Mesenchymal stem cell (in vitro differentiated cells and primary cell): ENCODE measurements around the gene NPHS1.
"Not testable (repeated sequence)": the region's sequence is repeated elsewhere in the genome, so short reads cannot be mapped to it uniquely, and the experiment has no call there.

ENCODE experiments used
- DNase-seq: peaks from one replicate; pipeline ENCODE4 v3.0.0-alpha.2; 2013
- H2AFZ ChIP-seq: one replicate; pipeline ENCODE4 v1.6.1; 2013; ENCODE audit warnings: low read depth, mild to moderate bottlenecking, control low read depth, inconsistent platforms, low read length, moderate library complexity
- H2AK5ac ChIP-seq: 2 replicates; pipeline ENCODE4 v1.6.1; 2013; ENCODE audit warnings: low read length, moderate library complexity, mild to moderate bottlenecking, inconsistent platforms; ENCODE audit not compliant: severe bottlenecking
- H2BK120ac ChIP-seq: one replicate; pipeline ENCODE4 v1.6.1; 2013; ENCODE audit warnings: low read depth, mild to moderate bottlenecking, inconsistent platforms, low read length, moderate library complexity
- H2BK12ac ChIP-seq, 2 experiments: one replicate each; pipeline ENCODE4 v1.6.1; 2013; ENCODE audit warnings: inconsistent platforms in 2 of 2, low read length in 2 of 2, mild to moderate bottlenecking in 2 of 2, moderate library complexity in 2 of 2, control low read depth in 1 of 2
- H2BK15ac ChIP-seq: one replicate; pipeline ENCODE4 v1.6.1; 2013; ENCODE audit warnings: mild to moderate bottlenecking, low read depth, inconsistent platforms; ENCODE audit not compliant: poor library complexity, severe bottlenecking
- H2BK5ac ChIP-seq: 2 replicates; pipeline ENCODE4 v1.6.1; 2013; ENCODE audit warnings: low read depth, mild to moderate bottlenecking, low read length, control low read depth, inconsistent platforms; ENCODE audit not compliant: poor library complexity, severe bottlenecking
- H3K14ac ChIP-seq, 2 experiments: one replicate each; pipeline ENCODE4 v1.6.1; 2013; ENCODE audit warnings: inconsistent platforms in 2 of 2, low read length in 2 of 2, control low read depth in 1 of 2, mild to moderate bottlenecking in 1 of 2, moderate library complexity in 1 of 2
- H3K18ac ChIP-seq, 2 experiments: one replicate each; pipeline ENCODE4 v1.6.1; 2013; ENCODE audit warnings: inconsistent platforms in 2 of 2, low read length in 2 of 2, control low read depth in 1 of 2, low read depth in 1 of 2, mild to moderate bottlenecking in 1 of 2
- H3K23ac ChIP-seq, 2 experiments: one replicate each; pipeline ENCODE4 v1.6.1; 2013; ENCODE audit warnings: inconsistent platforms in 2 of 2, low read length in 2 of 2, mild to moderate bottlenecking in 2 of 2, moderate library complexity in 2 of 2, control low read depth in 1 of 2
- H3K27ac ChIP-seq: 2 replicates; pipeline ENCODE4 v1.5.1; 2013; ENCODE audit warnings: mild to moderate bottlenecking, moderate library complexity, low read length, control low read depth, inconsistent platforms; ENCODE audit not compliant: poor library complexity, severe bottlenecking
- H3K27me3 ChIP-seq, 2 experiments: 2 replicates each; pipeline versions ENCODE4 v1.6.1 to v1.7.0; 2013; ENCODE audit warnings: low read length in 2 of 2, mild to moderate bottlenecking in 2 of 2, moderate library complexity in 2 of 2, control low read depth in 1 of 2, inconsistent platforms in 1 of 2; ENCODE audit not compliant: control insufficient read depth in 1 of 2, insufficient read depth in 1 of 2
- H3K36me3 ChIP-seq, 2 experiments: 2 replicates each; pipeline versions ENCODE4 v1.6.1 to v1.7.0; 2013; ENCODE audit warnings: low read length in 2 of 2, control low read depth in 1 of 2, inconsistent platforms in 1 of 2, low read depth in 1 of 2, mild to moderate bottlenecking in 1 of 2; ENCODE audit not compliant: insufficient read depth in 2 of 2, control insufficient read depth in 1 of 2
- H3K4ac ChIP-seq, 2 experiments: one replicate each; pipeline ENCODE4 v1.6.1; 2013; ENCODE audit warnings: inconsistent platforms in 2 of 2, low read length in 2 of 2, mild to moderate bottlenecking in 2 of 2, moderate library complexity in 2 of 2, control low read depth in 1 of 2, low read depth in 1 of 2
- H3K4me1 ChIP-seq: 2 replicates; pipeline ENCODE4 v1.6.1; 2013; ENCODE audit warnings: low read depth, low read length, control low read depth; ENCODE audit not compliant: control insufficient read depth, insufficient read depth
- H3K4me2 ChIP-seq: 2 replicates; pipeline ENCODE4 v1.6.1; 2013; ENCODE audit warnings: low read length, mild to moderate bottlenecking, inconsistent platforms; ENCODE audit not compliant: poor library complexity, severe bottlenecking
- H3K4me3 ChIP-seq, 2 experiments: 2 replicates each; pipeline versions ENCODE4 v1.5.1 to v1.7.0; 2013; ENCODE audit warnings: low read length in 2 of 2, mild to moderate bottlenecking in 2 of 2, control low read depth in 1 of 2, low read depth in 1 of 2; ENCODE audit not compliant: insufficient read depth in 1 of 2
- H3K79me1 ChIP-seq: replicated peaks from 2 replicates; pipeline ENCODE4 v1.6.1; 2013; ENCODE audit warnings: mild to moderate bottlenecking, control low read depth, low read length, inconsistent platforms; ENCODE audit not compliant: poor library complexity, severe bottlenecking
- H3K9ac ChIP-seq: 2 replicates; pipeline ENCODE4 v1.7.0; 2013; ENCODE audit warnings: mild to moderate bottlenecking, low read length, moderate library complexity
- H3K9me3 ChIP-seq: 2 replicates; pipeline ENCODE4 v1.7.0; 2013; ENCODE audit warnings: mild to moderate bottlenecking, low read length; ENCODE audit not compliant: control insufficient read depth
- H4K8ac ChIP-seq: one replicate; pipeline ENCODE4 v1.6.1; 2013; ENCODE audit warnings: inconsistent platforms, mild to moderate bottlenecking, low read length, moderate library complexity
- H4K91ac ChIP-seq: one replicate; pipeline ENCODE4 v1.6.1; 2013; ENCODE audit warnings: mild to moderate bottlenecking, low read length, inconsistent platforms
- WGBS: methylation state at CpG from one replicate; pipeline ENCODE4 v1.1.7; 2013; ENCODE audit warnings: mixed read lengths; 5-methylcytosine and 5-hydroxymethylcytosine counted together

NPHS1 gene

DNA sequence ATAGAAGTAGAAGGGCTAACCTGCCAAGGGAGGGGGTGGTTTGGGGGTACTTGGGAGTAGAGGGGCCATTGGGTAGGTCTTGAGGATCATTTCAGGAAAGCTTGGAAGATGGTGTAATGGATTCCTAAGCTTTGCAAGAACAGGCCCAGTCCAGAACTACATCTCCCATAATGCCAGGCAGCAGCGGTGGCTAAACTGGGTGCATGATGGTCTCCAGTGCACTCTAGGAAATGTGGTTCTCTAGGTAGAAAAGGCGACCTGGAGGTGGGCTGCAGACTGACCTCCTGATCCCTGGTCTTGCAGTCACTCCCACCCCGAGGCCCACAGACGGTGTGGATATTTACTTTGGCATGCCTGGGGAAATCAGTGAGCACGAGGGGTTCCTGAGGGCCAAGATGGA lies 19.9 kb upstream of the NPHS1 start:
- no peak overlapping the region for H3K14ac ChIP-seq
- no peak overlapping the region for H3K23ac ChIP-seq
- H3K4me2 ChIP-seq: no peak overlapping the region
- no peaks in the 10 kb centered on the region for H3K79me1 ChIP-seq
- no peaks in the 10 kb centered on the region for H3K9me3 ChIP-seq
- no peak overlapping the region for H2AK5ac ChIP-seq
- H3K4me1 ChIP-seq: peaks cover 12% of the 10 kb centered on the region
- no peak overlapping the region for H3K4me3 ChIP-seq
- no peak overlapping the region for H4K8ac ChIP-seq
- H2BK5ac ChIP-seq: no peak overlapping the region
- WGBS: 79% methylated on average over 4 of the region's 5 CpGs
- DNase-seq: no peak
- no peak overlapping the region for H2BK15ac ChIP-seq
- no peak overlapping the region for H3K27ac ChIP-seq
- no peak overlapping the region for H3K4ac ChIP-seq
- H3K18ac ChIP-seq: no peak overlapping the region
- peaks cover 26 to 52% of the 10 kb centered on the region in 2 experiments for H3K27me3 ChIP-seq
- no peak overlapping the region for H3K9ac ChIP-seq
- H3K36me3 ChIP-seq: peaks cover 0 to 5% of the 10 kb centered on the region in 2 experiments
- H2AFZ ChIP-seq: no peak overlapping the region
- no peak overlapping the region for H2BK12ac ChIP-seq
- no peak overlapping the region for H4K91ac ChIP-seq
- no peak overlapping the region for H2BK120ac ChIP-seq

DNA sequence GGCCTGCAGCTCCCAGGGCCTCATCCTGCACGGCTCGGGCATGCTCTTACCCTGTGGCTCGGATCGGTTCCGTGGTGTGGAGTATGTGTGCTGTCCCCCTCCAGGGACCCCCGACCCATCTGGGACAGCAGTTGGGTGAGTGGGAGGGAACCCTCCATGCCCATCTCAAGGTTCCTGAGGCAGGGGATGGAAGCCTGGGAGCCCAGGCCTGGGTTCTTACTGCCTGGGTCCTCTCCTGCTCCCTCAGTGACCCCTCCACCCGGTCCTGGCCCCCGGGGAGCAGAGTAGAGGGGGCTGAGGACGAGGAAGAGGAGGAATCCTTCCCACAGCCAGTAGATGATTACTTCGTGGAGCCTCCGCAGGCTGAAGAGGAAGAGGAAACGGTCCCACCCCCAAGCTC lies 19.3 kb upstream of the NPHS1 start:
- peaks cover 0 to 5% of the 10 kb centered on the region in 2 experiments for H3K36me3 ChIP-seq
- peaks cover 31 to 54% of the 10 kb centered on the region in 2 experiments for H3K27me3 ChIP-seq
- H3K18ac ChIP-seq: no peak overlapping the region
- peaks cover 12% of the 10 kb centered on the region for H3K4me1 ChIP-seq
- no peak overlapping the region for H3K4me3 ChIP-seq
- H2BK5ac ChIP-seq: no peak overlapping the region
- no peak overlapping the region for H4K91ac ChIP-seq
- no peak overlapping the region for H4K8ac ChIP-seq
- H2BK12ac ChIP-seq: no peak overlapping the region
- no peak overlapping the region for H3K27ac ChIP-seq
- no peak overlapping the region for H3K9ac ChIP-seq
- no peak overlapping the region for H2AK5ac ChIP-seq
- H3K23ac ChIP-seq: no peak overlapping the region
- no peak overlapping the region for H3K4ac ChIP-seq
- 85% methylated on average over 6 of the region's 12 CpGs for WGBS
- H3K79me1 ChIP-seq: no peaks in the 10 kb centered on the region
- no peaks in the 10 kb centered on the region for H3K9me3 ChIP-seq
- no peak overlapping the region for H2AFZ ChIP-seq
- no peak overlapping the region for H3K14ac ChIP-seq
- no peak overlapping the region for H3K4me2 ChIP-seq
- no peak overlapping the region for H2BK15ac ChIP-seq
- no peak for DNase-seq
- no peak overlapping the region for H2BK120ac ChIP-seq

DNA sequence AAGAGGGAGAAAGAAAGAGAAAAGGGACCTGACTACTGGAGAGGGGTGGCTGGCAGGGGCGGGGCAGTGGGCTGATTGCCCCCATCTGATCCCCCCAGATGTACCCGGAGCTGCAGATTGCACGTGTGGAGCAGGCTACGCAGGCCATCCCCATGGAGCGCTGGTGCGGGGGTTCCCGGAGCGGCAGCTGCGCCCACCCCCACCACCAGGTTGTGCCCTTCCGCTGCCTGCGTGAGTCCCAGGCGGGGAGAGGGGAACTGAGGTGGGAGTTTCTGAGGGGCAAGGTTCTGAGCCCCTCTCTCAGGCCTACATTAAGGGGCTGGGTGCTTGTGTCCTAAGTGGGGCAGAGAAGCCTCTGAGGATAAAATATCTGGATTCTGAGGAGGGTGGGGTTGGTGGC lies 18.5 kb upstream of the NPHS1 start:
- Histone ChIP-seq H3K79me1 (no peaks in the 10 kb centered on the region), H3K4me1 (peaks cover 12% of the 10 kb centered on the region), H3K18ac (no peak overlapping the region), H3K23ac (no peak overlapping the region), H3K4me3 (no peak overlapping the region), H2BK15ac (no peak overlapping the region), H3K27me3 (peaks cover 38 to 55% of the 10 kb centered on the region in 2 experiments), H3K36me3 (peaks cover 0 to 5% of the 10 kb centered on the region in 2 experiments), H2BK120ac (no peak overlapping the region), H3K9ac (no peak overlapping the region), H3K4me2 (no peak overlapping the region), H2BK12ac (no peak overlapping the region), H2BK5ac (no peak overlapping the region), H3K9me3 (no peaks in the 10 kb centered on the region), H2AK5ac (no peak overlapping the region), H4K91ac (no peak overlapping the region), H2AFZ (no peak overlapping the region), H3K14ac (no peak overlapping the region), H3K27ac (no peak overlapping the region), H4K8ac (no peak overlapping the region), H3K4ac (no peak overlapping the region)
- whole genome bisulfite sequencing: 83% methylated on average over 12 of the region's 12 CpGs
- no peak for DNase-seq

- Histone ChIP-seq H3K27me3 (peaks cover 40 to 59% of the 10 kb centered on the region in 2 experiments), H3K4me2 (peak overlapping the region; percentile 77), H3K4me1 (peaks cover 12% of the 10 kb centered on the region)
- H2BK15ac ChIP-seq, H3K79me1 ChIP-seq, H3K36me3 ChIP-seq, H3K9me3 ChIP-seq, H3K4ac ChIP-seq, H2BK5ac ChIP-seq, H2AFZ ChIP-seq, H3K14ac ChIP-seq, H4K91ac ChIP-seq, H3K4me3 ChIP-seq, H2BK12ac ChIP-seq, H3K23ac ChIP-seq, H2AK5ac ChIP-seq, H4K8ac ChIP-seq, H2BK120ac ChIP-seq, H3K27ac ChIP-seq, H3K18ac ChIP-seq, H3K9ac ChIP-seq: not testable (repeated sequence)
- peak; percentile 8 for DNase-seq
- WGBS: 56% methylated on average over 26 of the region's 26 CpGs
Observed at GRCh38 chr19:35870124-35870736, 17.9 kb upstream of the NPHS1 start.
